D341Med (cell line): ENCODE measurements around the gene RERG.

ENCODE experiments used
- DNase-seq: peaks from one replicate; pipeline ENCODE4 v3.0.0; 2012; ENCODE audit warnings: low spot score

The RERG gene

GRCh38 chr12:15186597-15186996 lies 34.6 kb downstream of the RERG start:
- peak; percentile 75 for DNase-seq

- no peak for DNase-seq
These were observed 36.7 kb downstream of the RERG start for GRCh38 chr12:15184484-15184883.

GRCh38 chr12:15183821-15184220 lies 37.4 kb downstream of the RERG start:
- no peak for DNase-seq

GRCh38 chr12:15181017-15181683 lies 40.1 kb downstream of the RERG start:
- DNase-seq: no peak

GRCh38 chr12:15180325-15180724 lies 40.9 kb downstream of the RERG start:
- DNase-seq: no peak

- DNase-seq: no peak
These were observed 41.5 kb downstream of the RERG start for GRCh38 chr12:15179672-15180071.

- no peak for DNase-seq
These were observed 48.1 kb downstream of the RERG start for GRCh38 chr12:15173142-15173541.

GRCh38 chr12:15172060-15172822 lies 49.0 kb downstream of the RERG start:
- DNase-seq: no peak

- no peak for DNase-seq
These were observed 50.1 kb downstream of the RERG start for GRCh38 chr12:15171012-15171655.

- no peak for DNase-seq
These were observed 53.1 kb downstream of the RERG start for GRCh38 chr12:15168026-15168678.

- no peak for DNase-seq
These were observed 56.1 kb downstream of the RERG start for GRCh38 chr12:15165012-15165659.

GRCh38 chr12:15163030-15163976 lies 57.9 kb downstream of the RERG start:
- no peak for DNase-seq

GRCh38 chr12:15158083-15158482 lies 63.1 kb downstream of the RERG start:
- DNase-seq: no peak

- DNase-seq: no peak
These were observed 63.9 kb downstream of the RERG start for GRCh38 chr12:15157269-15157671.

- no peak for DNase-seq
These were observed 65.9 kb downstream of the RERG start for GRCh38 chr12:15155271-15155670.

- DNase-seq: no peak
These were observed 67.1 kb downstream of the RERG start for GRCh38 chr12:15154103-15154502.

- no peak for DNase-seq
These were observed 68.3 kb downstream of the RERG start for GRCh38 chr12:15152868-15153267.

- DNase-seq: no peak
These were observed 68.8 kb downstream of the RERG start for GRCh38 chr12:15152456-15152855.

- peak; percentile 34 for DNase-seq
These were observed 69.8 kb downstream of the RERG start for GRCh38 chr12:15151161-15152091.

- no peak for DNase-seq
These were observed 74.6 kb downstream of the RERG start for GRCh38 chr12:15146585-15146984.
